Measurements from ENCODE around the gene RGPD6.
"Not testable (repeated sequence)": the region's sequence is repeated elsewhere in the genome, so short reads cannot be mapped to it uniquely, and the experiment has no call there.

- not testable (repeated sequence) for TF ChIP-seq CTCF (IDR thresholded peaks at IDR 0.05; ENCODE audit: low read depth, low read length, poor library complexity, severe bottlenecking); EZH2phosphoT487 (IDR thresholded peaks at IDR 0.05; ENCODE audit: borderline replicate concordance, low read length)
These were observed 27.0 kb upstream of the RGPD6 start for GRCh38 chr2:110603917-110604591.

Data from DOHH2 (cell line).